ENCODE data around the gene PSMB2.
"Not testable (repeated sequence)": the region's sequence is repeated elsewhere in the genome, so short reads cannot be mapped to it uniquely, and the experiment has no call there.

The PSMB2 gene

DNA sequence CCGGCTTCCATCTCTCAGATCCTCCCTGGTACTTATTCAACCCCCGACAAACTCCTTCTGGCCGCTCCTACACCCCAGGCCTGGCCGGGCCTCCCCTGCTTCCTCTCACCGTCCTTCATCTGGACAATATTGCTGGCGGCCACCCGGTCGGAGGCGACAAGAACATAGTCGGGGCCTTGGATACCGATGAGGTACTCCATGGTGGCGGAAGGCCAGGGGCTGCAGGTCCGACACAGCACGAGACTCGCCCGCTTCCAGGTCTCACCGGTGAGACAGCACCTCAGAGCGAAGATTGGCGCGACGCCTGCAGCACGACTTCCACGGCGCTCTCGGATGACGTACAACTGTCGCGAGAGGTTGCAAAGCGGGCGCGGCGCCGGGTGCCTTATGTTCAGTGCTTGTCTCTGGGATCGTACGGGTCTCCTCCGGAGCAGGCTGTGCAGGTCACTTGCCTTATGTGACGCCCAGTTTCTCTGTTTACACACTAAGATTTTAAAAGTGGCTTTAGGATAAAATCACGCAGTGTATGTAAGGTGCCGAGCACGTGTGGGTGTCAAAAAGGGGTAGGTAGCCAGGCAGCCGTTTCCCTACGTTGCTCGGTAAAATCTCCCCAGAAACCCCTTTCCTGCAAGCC lies at the start of gene PSMB2:
TSS of gene PSMB2 (minus strand) at position 294 of the 634 bp plus-strand sequence. CDS start at position 200, 94 bp downstream.
- DNase-seq (ENCODE audit: low read depth, low spot score), result peak; percentile 93

DNA sequence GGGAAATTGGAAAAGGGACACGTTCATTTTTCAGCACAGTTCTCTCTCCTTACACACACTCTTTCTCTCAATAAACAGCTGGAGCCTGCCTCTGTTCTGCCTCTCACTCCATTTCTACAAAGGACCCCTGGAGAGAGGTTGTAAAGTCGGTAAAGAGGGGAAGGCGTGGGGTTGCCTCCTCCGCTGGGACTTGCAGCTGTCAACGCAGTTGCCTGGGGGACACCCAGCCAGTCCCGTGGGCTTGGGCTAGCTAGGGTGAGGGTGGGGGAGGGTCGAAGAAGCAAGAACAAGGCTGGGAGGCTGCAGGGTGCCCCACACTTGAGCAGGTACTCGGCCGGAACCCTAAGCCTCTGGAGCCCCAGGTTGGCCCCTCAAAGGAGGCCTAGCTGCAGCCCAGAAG lies 49.8 kb upstream of the PSMB2 start:
- DNase-seq (ENCODE audit: low read depth, low spot score), result no peak

DNA sequence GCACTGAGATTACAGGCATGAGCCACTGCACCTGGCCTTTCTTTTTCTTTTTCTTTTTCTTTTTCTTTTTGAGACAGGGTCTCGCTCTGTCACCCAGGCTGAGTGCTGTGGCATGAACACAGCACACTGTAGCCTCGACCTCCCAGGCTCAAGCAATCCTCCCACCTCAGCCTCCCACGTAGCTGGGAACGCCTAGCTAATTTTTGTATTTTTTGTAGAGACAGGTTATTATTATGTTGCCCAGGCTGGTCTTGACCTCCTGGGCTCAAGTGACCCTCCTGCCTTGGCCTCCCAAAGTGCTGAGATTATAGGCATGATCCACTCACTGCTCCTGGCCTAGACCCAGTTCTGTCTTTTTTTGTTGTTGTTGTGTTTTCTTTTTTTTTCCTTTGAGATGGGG lies 48.8 kb upstream of the PSMB2 start:
- not testable (repeated sequence) for DNase-seq (ENCODE audit: low read depth, low spot score)

DNA sequence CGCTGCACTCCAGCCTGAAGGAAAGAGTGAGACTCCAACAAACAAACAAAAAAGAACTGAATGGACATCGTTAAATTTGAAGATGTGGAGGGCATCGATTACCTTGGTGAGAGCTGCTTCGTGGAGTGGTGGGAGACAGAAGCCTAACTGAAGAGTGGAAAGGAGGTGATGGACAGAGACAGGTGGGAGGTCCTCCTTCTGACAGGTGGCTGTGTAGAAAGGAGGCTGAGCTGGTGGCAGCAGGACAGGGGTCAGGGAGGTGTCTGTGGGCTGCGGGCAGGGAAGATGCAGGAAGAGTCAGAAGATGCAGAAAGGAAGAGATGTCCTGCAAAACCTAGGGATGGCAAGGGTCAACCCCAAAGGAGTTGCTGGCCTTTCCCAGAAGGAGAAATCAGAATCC lies 46.8 kb upstream of the PSMB2 start:
- DNase-seq (ENCODE audit: low read depth, low spot score), result no peak

DNA sequence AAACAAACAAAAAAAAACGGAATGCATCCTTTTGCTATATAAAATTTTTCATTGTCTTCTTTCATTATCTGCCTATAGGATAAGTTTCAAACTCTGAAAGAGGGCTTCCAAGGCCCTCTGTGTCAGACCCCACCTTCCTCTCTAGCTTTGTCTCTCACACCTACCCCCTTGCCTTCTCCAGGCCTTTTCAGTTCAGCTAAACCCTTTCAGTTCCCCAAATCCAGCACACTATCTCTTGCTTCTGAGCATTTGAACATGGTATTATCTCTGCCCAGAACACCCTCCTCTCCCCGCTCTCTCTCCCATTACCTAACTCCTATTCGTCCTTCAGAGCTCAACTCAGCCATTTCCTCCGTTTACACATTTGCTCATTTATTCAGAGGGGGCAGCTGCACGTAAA lies 41.7 kb upstream of the PSMB2 start:
- DNase-seq (ENCODE audit: low read depth, low spot score), result no peak

DNA sequence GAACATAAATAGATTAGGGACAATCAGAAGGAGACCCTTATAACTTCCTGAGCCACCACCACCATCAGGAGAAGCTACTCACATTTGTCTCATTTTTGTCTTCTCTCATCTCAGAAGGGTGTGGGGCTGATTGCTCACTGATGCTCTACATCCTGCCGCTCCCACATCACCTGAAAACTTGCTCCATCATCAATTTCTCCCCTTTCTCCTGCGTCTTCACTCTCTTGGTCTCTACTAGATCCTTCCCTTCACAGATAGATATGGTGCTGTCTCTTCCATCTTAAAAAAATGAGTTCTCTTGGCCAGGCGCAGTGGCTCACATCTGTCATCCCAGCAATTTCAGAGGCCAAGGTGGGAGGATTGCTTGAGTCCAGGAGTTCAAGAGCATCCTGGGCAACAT lies 38.9 kb upstream of the PSMB2 start:
- no peak for DNase-seq (ENCODE audit: low read depth, low spot score)

DNA sequence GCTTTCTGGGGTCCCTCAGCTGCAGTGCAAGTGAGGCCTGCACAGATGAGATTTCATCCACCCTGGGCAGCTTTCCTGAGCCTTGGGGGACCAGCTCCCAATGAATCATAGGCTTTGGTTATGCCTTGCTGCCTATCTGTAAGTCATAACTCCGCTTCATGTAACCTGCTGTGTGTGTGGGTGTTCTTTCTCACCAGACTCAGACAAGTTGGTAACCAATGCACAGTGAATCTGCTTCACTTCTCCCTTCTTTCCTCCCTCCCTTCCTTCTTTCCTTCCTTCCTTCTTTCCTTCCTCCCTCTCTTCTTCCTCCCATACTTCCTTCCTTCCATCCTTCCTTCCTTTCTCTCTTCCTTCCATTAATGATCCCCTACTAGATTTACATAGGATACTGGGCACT lies 34.4 kb upstream of the PSMB2 start:
- DNase-seq (ENCODE audit: low read depth, low spot score), result no peak

DNA sequence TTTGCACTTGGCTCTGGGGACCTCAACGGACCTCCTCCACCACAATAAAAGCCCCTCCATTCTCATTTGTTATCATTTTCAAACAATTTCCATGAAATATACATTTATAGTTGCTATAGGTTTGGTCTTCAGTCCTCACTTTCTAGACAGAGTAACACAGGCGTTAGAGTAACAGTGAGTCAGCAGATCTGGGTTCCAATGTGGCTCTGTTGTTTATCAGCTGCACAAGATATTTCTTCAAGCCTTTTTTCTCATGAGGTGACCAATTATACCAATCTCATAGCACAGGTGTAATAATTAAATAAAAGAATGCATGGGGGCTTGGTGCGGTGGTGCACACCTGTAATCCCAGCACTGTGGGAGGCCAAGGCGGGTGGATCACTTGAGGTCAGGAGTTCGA lies 32.8 kb upstream of the PSMB2 start:
- DNase-seq (ENCODE audit: low read depth, low spot score), result no peak

DNA sequence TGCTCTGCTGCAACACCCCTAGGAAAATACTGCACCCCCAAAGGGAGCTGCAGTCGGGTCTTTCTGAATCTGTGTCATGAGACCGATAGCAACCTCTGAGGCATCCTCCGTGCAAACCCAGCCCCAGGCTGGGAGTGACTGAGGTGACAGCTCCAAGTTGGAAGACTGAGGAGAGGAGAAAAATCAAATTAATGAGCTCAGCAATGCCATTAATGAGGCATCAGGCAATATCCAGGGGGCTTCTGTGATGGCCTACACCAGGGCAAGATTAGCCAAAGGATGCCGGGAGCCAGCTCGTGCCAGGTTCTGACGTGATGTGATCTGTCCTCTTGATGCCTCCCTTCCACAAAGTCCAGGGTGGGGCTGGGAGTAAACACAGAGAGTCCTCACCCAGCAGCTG lies 30.8 kb upstream of the PSMB2 start:
- DNase-seq (ENCODE audit: low read depth, low spot score), result no peak

DNA sequence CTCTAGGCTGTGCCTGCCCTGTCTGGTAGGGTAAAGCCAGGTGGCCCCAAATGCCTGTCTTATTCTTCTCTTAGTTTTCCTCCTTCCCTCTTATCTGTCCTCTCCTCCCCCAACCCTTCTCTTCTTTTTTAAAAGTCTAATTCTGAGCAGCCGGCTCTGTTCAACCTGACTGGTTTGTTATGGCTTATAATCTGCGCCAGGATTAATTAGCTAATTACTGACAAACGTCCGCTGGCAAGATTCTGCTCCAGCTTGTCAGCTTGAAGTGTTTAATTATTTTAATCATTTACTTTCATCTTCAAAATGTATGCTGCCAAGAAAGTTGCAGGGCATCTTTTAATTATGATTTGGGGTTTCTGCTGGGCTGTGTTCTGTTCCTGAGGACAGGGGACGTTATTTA lies 27.2 kb upstream of the PSMB2 start:
- no peak for DNase-seq (ENCODE audit: low read depth, low spot score)

DNA sequence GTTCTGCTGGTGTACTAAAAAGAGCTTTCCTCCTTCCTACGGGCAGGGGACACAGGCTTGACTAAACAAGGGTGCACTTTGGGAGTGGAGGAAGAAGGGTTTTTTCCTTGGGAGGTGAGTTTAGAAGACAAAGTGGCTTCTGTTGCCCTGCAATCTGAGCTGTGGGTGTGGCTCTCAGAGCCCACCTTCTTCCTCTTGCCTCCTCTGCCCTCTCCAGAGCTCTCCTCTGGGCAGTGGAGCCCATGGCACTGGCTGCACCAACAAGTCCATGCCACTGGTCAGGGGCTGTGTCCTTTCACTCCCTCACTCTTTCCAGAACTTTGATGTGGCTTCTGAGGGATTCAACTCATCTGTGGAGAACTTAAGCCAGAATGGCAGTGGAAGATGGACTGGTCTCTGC lies 25.6 kb upstream of the PSMB2 start:
- no peak for DNase-seq (ENCODE audit: low read depth, low spot score)

DNA sequence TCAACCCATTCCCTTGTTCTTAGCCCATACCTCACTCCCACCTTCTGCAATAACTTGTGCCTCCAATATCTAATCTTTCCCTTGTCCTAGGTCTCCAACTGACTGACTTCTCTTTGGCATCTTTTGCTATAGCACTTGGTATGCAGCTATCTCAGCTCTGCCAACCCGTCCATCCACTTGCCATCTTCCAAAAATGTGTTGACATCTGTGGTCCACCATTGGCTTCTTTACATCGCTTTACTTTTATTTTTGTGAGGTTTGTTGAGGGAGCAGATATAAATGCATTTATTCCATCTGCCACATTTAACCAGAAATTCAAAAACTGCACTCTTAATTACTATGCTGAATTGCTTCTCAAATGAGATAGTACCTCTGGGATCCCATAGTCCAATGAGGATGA lies 24.9 kb upstream of the PSMB2 start:
- no peak for DNase-seq (ENCODE audit: low read depth, low spot score)

DNA sequence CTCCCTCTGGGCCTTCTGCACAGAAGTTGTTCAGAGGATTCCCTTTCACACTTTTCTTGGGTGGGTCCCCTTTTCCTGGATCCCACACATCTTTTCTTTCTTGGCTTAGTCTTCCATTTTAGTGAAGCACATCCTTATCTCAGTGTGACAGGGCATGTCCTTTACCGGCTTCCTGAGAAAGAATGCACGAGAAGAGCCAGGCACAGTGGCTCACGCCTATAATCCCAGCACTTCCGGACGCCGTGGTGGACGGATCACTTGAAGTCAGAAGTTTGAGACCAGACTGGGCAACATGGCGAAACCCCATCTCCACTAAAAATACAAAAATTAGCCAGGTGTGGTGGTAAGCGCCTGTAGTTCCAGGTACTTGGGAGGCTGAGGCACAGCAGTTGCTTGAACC lies 22.1 kb upstream of the PSMB2 start:
- no peak for DNase-seq (ENCODE audit: low read depth, low spot score)

DNA sequence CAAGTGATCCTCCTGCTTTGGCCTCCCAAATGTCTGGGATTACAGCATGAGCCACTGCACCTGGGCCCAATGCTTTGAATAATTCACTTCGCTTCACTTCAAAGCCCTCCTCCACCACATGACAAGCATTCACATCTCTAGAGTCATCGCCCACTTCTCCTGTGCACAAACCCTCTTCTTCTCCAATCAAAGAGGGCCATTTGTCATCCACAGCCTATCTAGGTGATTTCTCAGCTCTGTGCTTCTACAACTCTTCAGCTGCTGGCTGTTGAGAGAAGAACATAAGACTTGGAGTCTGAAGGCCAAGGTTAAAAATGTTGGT lies 20.1 kb upstream of the PSMB2 start:
- DNase-seq (ENCODE audit: low read depth, low spot score), result no peak

DNA sequence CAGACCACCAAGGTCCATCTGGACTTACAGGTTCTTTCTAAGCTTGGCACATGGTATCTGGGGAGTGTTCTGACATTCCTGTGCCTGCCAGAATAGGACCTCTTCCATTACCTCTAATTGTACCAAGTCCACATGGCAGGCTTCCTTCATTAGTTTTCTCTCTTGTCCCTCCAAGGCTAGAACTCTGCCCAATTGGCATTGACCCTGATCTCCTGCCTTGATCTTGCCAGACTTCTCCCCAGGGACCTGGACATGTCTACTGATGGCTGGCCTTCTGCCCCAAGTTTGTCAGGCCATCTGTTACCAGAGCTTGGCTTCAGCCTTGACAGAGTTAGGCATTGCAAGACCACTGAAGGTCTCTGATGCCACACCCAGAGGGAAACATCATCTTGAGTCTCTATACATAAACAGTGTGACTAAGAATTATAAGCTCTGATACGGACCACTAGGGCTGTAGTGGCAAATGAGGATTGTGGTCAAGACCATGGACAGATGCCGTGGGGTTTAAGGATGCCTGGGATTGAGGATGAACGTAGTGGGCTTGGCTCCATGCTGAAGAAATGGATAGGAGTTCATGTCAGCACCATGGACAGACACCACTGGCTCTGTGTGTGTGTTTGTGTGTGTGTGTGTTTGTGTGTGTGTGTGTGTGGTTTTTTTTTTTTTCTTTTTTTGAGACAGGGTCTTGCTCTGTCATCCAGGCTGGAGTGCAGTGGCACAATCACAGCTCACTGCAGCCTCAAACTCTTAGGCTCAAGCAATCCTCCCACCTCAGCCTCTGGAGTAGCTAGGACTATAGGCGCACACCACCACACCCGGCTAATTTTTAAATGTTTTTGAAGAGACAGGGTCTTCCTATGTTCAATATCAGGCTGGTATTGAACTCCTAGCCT lies 19.5 kb upstream of the PSMB2 start:
- no peak for DNase-seq (ENCODE audit: low read depth, low spot score)

DNA sequence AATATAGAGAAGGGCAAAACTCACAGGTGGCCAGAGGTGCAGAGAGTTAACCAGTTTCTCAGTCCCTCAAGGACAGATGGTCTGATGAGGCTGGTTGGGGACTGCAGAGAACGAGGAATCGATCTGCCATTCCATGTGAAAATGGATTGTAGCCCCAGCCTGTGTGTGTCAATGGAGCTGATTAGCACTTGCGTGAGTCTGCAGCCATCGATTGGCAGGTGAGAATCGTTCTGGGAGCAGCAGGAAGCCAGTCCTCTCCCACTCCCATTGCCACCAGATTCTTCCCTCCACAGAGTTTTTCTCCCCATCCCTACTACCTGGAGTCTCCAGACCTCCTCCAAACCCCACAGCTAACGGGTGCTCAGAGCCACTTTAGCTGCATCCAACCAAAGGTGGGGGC lies 18.3 kb upstream of the PSMB2 start:
- DNase-seq (ENCODE audit: low read depth, low spot score), result no peak

DNA sequence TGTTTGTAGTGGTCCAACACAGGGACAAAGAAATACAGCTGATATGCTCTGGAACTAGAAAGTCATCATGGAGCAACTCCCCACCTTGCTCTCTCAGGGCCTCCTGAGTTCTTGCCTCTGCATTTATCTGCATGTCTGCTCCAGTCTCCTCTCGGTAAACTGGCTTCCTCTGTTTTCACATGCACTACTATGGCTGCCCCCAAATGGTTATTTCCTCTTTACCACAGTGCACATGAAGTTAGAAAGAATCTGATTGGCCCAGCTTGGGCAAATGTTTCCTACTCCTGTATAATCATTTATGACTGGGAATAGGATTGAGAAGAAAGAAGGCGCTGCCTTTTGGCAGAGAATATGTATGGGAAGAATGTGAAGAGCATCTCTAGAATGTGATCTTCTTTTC lies 16.5 kb upstream of the PSMB2 start:
- no peak for DNase-seq (ENCODE audit: low read depth, low spot score)

DNA sequence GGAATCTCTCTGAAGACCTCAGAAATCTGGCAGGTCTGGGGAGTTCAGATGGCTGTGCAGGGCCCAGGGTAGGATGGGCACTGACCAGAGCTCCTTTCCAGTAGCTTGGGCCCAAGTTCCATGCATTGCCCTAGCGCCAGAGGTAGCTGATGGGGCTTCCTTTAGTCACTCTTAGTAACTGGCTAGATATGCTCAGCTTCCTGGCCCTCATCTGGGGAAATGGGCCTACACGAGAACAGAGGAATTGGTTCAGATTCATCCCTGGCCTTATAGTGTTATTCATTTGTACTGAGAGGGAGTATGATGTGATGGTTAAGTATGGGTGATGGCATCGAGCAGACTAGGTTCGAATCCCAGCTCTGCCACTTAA lies 15.5 kb upstream of the PSMB2 start:
- DNase-seq (ENCODE audit: low read depth, low spot score), result no peak

DNA sequence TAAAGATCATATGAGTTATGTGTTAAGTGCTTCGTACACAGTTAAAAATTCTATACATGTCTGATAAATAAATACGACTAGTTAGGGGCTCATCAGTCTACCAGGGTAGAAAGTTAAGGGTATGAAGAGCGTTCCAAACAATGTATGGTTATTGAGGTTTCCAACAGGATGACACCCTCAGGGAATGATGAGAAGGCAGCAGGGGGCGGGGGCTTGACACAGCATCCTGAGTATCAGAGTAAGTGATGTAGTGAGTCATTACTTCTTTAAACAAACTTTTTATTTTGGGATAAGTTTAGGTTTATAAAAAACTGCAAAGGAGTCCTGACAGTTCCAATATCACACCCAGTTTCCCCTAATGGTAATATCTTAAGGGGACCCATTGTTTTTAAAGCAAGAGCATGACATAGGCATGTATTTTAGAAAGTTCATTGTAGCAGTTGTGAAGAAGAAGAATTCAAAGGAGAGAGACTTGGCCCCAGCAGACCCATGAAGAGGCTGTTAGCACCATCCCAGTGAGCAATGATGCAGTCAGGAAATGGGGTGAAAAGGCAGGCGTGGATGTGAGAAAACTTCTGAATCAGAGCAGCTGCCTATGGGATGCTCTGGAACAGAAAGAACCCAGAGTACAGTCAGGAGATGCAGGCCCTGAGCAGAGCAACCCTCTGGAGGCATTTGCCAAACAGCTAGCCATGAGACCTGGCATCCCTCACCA lies 15.0 kb upstream of the PSMB2 start:
- no peak for DNase-seq (ENCODE audit: low read depth, low spot score)

DNA sequence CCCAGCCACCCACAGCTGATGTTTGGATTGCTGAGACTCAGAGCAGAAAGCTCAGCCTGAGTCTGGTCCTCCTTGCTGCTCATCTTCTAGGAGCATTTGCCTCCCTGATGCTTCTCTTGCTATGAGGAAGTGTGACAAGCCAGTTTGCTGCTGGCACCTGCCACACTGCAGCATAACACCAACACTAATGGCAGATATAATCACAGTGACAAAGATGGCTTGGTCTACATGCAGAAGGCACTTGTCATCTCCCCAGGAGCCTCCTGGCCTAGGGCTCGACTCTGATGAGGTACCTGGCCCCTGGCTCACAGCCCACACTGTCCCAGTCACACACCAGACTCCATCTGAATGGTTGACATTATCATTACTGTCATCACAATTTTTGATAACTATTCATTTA lies 13.9 kb upstream of the PSMB2 start:
- no peak for DNase-seq (ENCODE audit: low read depth, low spot score)

DNA sequence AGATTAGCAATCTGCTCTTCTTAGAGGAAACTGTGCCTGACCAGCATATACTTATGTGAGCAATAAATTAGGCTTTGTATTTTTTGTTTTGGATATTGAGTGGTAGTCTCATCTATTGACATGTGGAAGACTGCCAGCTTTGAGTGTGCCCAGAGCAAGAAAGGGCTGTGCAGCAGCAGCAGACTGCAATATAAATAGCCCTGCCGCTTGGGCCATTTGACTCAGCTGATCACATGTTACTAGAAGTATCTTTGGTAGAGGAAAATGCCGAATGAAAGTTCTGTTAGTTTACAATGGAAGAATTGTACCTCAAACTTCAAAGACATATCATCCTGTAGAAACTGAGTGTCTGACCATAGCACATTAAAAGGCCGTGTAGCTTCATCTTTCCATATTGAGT lies 9.1 kb upstream of the PSMB2 start:
- DNase-seq (ENCODE audit: low read depth, low spot score), result no peak

DNA sequence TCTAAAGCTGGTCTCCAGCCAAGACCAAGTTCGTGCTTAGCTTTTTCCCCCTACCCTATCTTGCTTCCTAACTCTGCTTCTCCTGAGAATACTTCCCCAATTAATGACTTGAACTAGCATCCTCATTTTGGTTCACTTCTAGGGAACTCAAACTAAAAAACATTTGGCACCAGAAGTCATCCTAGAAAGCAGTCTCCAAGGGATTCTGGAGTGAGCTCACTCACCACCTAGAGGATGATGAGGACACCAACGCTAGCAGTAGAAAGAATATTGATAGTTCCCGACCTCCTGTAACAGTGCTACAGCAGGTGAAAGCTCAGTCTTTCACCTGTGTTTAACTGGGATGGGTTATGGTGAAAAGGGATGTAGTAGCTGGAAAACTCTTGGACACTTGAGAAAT lies 4.7 kb upstream of the PSMB2 start:
- DNase-seq (ENCODE audit: low read depth, low spot score), result no peak

DNA sequence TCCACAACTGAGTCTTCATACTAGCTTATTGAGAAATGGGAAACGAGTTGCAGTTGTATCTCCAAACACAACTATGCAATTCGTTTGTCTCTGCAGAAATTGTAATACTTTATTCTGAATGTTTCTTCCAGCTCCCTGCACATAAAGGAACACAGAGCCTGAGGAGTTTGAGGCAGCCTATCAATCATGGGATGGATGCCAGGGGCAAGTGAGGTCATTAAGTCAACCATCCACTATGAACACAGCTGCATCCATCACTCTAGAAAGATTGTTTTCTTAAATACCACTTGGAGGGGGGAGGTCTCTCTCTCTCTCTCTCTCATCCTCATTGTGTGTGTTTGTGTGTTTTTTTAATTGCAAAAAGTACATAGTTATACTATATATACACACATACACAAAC lies 2.9 kb upstream of the PSMB2 start:
- DNase-seq (ENCODE audit: low read depth, low spot score), result no peak
